Central memory CD8-positive, alpha-beta T cell (primary cell): Measurements from ENCODE around the gene TNFRSF19.
A peak's percentile ranks its signal among the peaks of the same experiment; 100 is the strongest.

Source experiments
- ATAC-seq: fragments of 150-1000 bp; cut with Tn5 transposase; replicated peaks from 2 replicates; pipeline ENCODE4 v1.10.0; 2022; ENCODE audit warnings: mild to moderate bottlenecking, moderate FRiP score, moderate number of reproducible peaks; ENCODE audit not compliant: poor library complexity, severe bottlenecking; ENCODE audit errors: extremely low read depth
- DNase-seq, 2 donors: peaks; one replicate each; pipeline ENCODE4 v3.0.0; 2021; ENCODE audit warnings: low spot score in 2 of 2
- H3K27ac Mint-ChIP-seq: one replicate; pipeline ENCODE4 v1.8.0; 2022; ENCODE audit warnings: low read depth, mild to moderate bottlenecking, moderate library complexity, mixed read lengths
- H3K27me3 Mint-ChIP-seq: one replicate; pipeline ENCODE4 v1.8.0; 2022; ENCODE audit warnings: mixed read lengths
- H3K36me3 Mint-ChIP-seq: one replicate; pipeline ENCODE4 v1.8.0; 2022; ENCODE audit warnings: mild to moderate bottlenecking, moderate library complexity, mixed read lengths; ENCODE audit not compliant: insufficient read depth
- H3K4me1 Mint-ChIP-seq: one replicate; pipeline ENCODE4 v1.8.0; 2022; ENCODE audit warnings: mixed read lengths
- H3K4me3 Mint-ChIP-seq: one replicate; pipeline ENCODE4 v1.8.0; 2022; ENCODE audit warnings: mild to moderate bottlenecking, moderate library complexity, mixed read lengths
- H3K9me3 Mint-ChIP-seq: one replicate; pipeline ENCODE4 v1.8.0; 2022; ENCODE audit warnings: mixed read lengths

TNFRSF19 gene

GRCh38 chr13:23643338-23644125 is 73.3 kb downstream of the TNFRSF19 start:
- H3K4me3 Mint-ChIP-seq: no peak overlapping the region
- H3K4me1 Mint-ChIP-seq: no peaks in the 10 kb centered on the region
- H3K36me3 Mint-ChIP-seq: no peaks in the 10 kb centered on the region
- no peaks in the 10 kb centered on the region for H3K9me3 Mint-ChIP-seq
- no peak for DNase-seq
- peaks cover 32% of the 10 kb centered on the region for H3K27me3 Mint-ChIP-seq
- H3K27ac Mint-ChIP-seq: no peak overlapping the region
- no peak for ATAC-seq

GRCh38 chr13:23644126-23644419 is 73.9 kb downstream of the TNFRSF19 start:
- H3K27me3 Mint-ChIP-seq: peaks cover 38% of the 10 kb centered on the region
- H3K4me3 Mint-ChIP-seq: no peak overlapping the region
- no peaks in the 10 kb centered on the region for H3K36me3 Mint-ChIP-seq
- no peaks in the 10 kb centered on the region for H3K9me3 Mint-ChIP-seq
- H3K4me1 Mint-ChIP-seq: no peaks in the 10 kb centered on the region
- ATAC-seq: no peak
- no peak for DNase-seq
- no peak overlapping the region for H3K27ac Mint-ChIP-seq

DNA sequence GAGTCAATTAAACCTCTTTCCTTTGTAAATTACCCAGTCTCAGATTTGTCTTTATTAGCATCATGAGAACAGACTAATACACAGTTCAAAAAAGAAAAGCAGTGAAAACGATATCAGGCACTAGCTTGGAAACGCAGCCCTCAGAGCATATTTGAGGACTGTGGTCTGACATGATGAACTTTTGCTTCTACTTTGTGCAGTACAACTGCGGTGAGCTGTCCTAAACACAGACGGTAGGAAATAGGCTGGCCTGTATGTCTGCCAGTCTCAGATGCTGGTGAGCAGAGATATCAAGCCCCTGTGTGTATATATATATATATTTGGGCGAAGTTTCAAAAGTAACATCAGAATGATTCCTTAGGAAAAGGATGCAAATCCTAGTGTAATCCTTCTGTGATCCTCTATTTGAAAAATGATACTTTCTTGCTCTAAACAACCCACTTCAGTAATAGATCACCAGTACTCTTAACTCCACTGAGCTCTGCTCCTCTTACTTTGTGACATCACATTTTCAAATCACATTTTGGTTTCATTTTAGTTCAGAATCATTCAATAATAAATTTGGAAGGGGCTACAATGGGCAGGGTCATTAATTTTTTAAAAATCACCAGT is 74.4 kb downstream of the TNFRSF19 start:
- Mint-ChIP-seq H3K4me3 (no peak overlapping the region), H3K27ac (no peak overlapping the region), H3K36me3 (no peaks in the 10 kb centered on the region), H3K9me3 (no peaks in the 10 kb centered on the region), H3K27me3 (peaks cover 43% of the 10 kb centered on the region), H3K4me1 (no peaks in the 10 kb centered on the region)
- DNase-seq: no peak
- no peak for ATAC-seq

DNA sequence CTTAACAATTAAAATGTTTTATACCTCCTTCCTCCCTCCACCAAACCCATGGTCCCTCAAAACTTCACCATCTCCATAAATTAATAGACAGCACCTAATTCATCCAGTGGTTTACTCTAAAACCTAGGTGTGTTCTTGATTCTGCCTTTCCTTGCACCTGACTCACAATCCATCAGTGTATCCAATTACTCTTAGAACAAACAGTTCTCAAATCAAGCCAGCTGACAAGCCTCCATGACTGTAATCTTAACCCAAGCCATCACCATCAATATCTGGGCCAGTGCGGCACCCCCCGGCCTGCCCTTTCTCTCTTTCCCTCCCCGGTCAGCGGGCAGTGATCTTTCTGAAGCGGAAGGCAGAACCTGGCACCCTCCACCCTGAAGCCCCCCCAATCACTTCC is 75.6 kb downstream of the TNFRSF19 start:
- DNase-seq (no peak), ATAC-seq (no peak)
- H3K27ac Mint-ChIP-seq: no peak overlapping the region
- no peaks in the 10 kb centered on the region for H3K4me1 Mint-ChIP-seq
- H3K9me3 Mint-ChIP-seq: no peaks in the 10 kb centered on the region
- peaks cover 55% of the 10 kb centered on the region for H3K27me3 Mint-ChIP-seq
- no peaks in the 10 kb centered on the region for H3K36me3 Mint-ChIP-seq
- H3K4me3 Mint-ChIP-seq: no peak overlapping the region

DNA sequence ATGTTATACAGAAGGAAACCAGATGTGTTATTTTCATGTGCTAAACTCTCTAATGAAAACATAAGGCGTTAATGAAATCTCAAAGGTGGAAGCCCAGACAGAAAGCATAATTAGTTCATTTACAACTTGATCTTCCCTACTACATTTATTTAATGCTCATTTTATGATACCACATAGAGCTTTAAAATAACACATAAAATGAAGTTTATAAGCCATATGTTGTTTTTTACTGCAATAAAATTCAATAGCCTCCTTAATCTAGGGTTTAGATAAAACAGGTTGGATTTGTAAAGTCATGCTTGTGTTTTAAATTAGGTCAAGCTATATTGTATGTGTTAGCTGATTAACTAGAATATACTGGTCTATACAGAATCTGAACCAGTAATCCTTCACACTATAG is 81.2 kb downstream of the TNFRSF19 start:
- DNase-seq (no peak), ATAC-seq (no peak)
- Mint-ChIP-seq H3K4me1 (no peaks in the 10 kb centered on the region), H3K27me3 (peaks cover 64% of the 10 kb centered on the region), H3K4me3 (no peak overlapping the region), H3K27ac (no peak overlapping the region), H3K9me3 (no peaks in the 10 kb centered on the region), H3K36me3 (no peaks in the 10 kb centered on the region)

DNA sequence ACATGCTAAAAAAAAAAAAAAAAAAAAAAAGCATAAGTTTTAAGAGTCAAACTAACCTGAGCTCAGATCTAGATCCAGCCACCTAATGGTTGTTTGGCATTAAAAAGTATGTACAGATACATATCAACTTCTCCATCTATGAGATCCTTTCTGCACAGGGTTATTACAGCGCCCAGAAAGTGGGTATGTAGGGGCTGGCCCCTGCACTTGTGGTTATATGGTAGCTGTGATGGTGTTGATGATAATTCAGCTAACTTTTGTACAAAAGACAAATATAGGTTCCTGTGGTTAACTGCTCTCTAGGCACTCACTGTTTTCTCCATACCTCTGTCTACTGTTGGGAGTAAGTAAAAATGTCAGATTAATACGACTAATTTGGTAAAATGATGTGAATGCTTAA is 81.7 kb downstream of the TNFRSF19 start:
- no peaks in the 10 kb centered on the region for H3K36me3 Mint-ChIP-seq
- ATAC-seq (peak; percentile 43), DNase-seq (no peak)
- peaks cover 62% of the 10 kb centered on the region for H3K27me3 Mint-ChIP-seq
- no peak overlapping the region for H3K27ac Mint-ChIP-seq
- H3K4me1 Mint-ChIP-seq: no peaks in the 10 kb centered on the region
- no peaks in the 10 kb centered on the region for H3K9me3 Mint-ChIP-seq
- no peak overlapping the region for H3K4me3 Mint-ChIP-seq

- ATAC-seq: no peak
- Mint-ChIP-seq H3K27ac (no peak overlapping the region), H3K27me3 (peaks cover 57% of the 10 kb centered on the region), H3K4me3 (no peak overlapping the region), H3K9me3 (no peaks in the 10 kb centered on the region), H3K4me1 (no peaks in the 10 kb centered on the region), H3K36me3 (no peaks in the 10 kb centered on the region)
- DNase-seq: no peak
Observed at GRCh38 chr13:23652909-23653726, 82.9 kb downstream of the TNFRSF19 start.

- no peak overlapping the region for H3K4me3 Mint-ChIP-seq
- no peaks in the 10 kb centered on the region for H3K4me1 Mint-ChIP-seq
- no peak for DNase-seq
- H3K27me3 Mint-ChIP-seq: peaks cover 44% of the 10 kb centered on the region
- no peak for ATAC-seq
- no peaks in the 10 kb centered on the region for H3K36me3 Mint-ChIP-seq
- no peak overlapping the region for H3K27ac Mint-ChIP-seq
- H3K9me3 Mint-ChIP-seq: no peaks in the 10 kb centered on the region
Observed at GRCh38 chr13:23654111-23655110, 84.2 kb downstream of the TNFRSF19 start.

DNA sequence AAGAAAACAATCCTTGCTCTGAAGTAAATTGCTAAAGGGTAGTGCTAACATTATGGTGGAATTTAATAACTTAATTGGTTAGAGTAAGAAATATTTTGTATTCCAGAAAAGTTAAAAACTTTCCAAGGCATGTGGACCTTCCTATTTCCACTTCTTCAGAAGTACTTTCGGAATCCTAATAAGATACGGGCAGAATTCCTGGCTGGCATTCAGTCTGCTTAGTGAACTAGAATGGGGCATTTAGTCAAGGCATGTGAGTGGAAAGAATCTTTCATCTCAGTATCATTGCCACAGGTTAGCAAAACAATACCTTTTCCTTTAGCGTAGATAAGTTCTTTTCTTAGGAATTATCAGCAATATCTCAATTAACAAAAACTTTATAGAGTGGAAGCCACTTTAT is 85.1 kb downstream of the TNFRSF19 start:
- Mint-ChIP-seq H3K4me3 (no peak overlapping the region), H3K27me3 (peaks cover 35% of the 10 kb centered on the region), H3K4me1 (no peaks in the 10 kb centered on the region), H3K36me3 (no peaks in the 10 kb centered on the region), H3K27ac (no peak overlapping the region), H3K9me3 (no peaks in the 10 kb centered on the region)
- DNase-seq: no peak
- no peak for ATAC-seq

DNA sequence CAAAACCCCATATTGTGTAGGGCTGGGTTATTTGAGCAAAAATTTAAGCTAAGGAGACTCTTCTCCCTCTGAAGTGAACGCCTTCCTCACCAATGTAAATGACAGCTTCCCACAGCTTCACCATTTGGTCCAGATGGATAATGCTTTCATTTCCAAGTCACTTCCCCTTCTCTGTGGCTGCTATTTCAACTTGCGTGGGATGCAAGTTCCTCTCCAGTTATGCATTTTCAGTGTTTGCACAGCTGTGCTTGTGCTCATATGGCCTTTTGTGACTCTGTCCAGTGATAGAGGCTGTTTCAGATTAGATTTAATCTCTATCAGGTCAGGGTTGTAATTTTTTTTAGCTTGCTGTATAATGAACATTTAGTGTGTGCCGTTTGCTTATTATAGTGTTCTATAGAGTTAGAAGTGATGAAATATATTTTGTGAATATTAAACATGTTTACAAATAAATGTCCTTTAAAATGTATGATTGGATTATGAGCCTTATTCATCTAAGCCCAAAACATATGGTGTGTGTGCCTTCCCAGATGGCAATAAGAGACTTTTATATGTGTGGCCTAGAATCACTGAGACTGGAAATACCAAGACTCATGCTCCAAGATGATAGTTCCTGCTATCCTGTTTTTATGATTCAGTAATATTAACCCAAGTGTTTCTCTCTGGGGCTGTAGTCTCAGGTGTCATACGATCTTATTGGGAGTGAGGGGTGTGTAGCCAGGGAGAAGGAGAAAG is 86.6 kb downstream of the TNFRSF19 start:
- no peak overlapping the region for H3K27ac Mint-ChIP-seq
- no peak overlapping the region for H3K4me3 Mint-ChIP-seq
- peaks cover 28% of the 10 kb centered on the region for H3K27me3 Mint-ChIP-seq
- no peaks in the 10 kb centered on the region for H3K4me1 Mint-ChIP-seq
- no peaks in the 10 kb centered on the region for H3K36me3 Mint-ChIP-seq
- ATAC-seq: no peak
- DNase-seq: no peak
- no peaks in the 10 kb centered on the region for H3K9me3 Mint-ChIP-seq

- no peak overlapping the region for H3K4me3 Mint-ChIP-seq
- no peak overlapping the region for H3K27ac Mint-ChIP-seq
- peaks cover 32% of the 10 kb centered on the region for H3K27me3 Mint-ChIP-seq
- no peaks in the 10 kb centered on the region for H3K9me3 Mint-ChIP-seq
- DNase-seq: no peak
- no peaks in the 10 kb centered on the region for H3K36me3 Mint-ChIP-seq
- ATAC-seq: no peak
- no peaks in the 10 kb centered on the region for H3K4me1 Mint-ChIP-seq
Observed at GRCh38 chr13:23658929-23659541, 88.8 kb downstream of the TNFRSF19 start.
